HepG2 (cell line): Measurements from ENCODE around the gene FCHSD1. TPM values are rescaled to one million over a fixed set of nuclear protein-coding genes. Genes with fewer than 3 reads are reported as not detected.
A peak's percentile ranks its signal among the peaks of the same experiment; 100 is the strongest.

Experiments used
- ARID5B ChIP-seq: IDR thresholded peaks from 2 replicates; pipeline ENCODE4 v1.4.0; 2020; ENCODE audit warnings: mild to moderate bottlenecking, missing genetic modification reagents
- GABPB1 ChIP-seq: IDR thresholded peaks from 2 replicates; pipeline ENCODE4 v1.6.1; 2016; ENCODE audit warnings: mild to moderate bottlenecking, missing genetic modification reagents, moderate library complexity, missing compliant biosample characterization
- GRHL1 ChIP-seq: sonication (generic); formaldehyde crosslinking; conservative IDR thresholded peaks from 2 replicates; pipeline ENCODE4 v1.8.0; 2022; ENCODE audit warnings: missing genetic modification reagents
- HOXA3 ChIP-seq: sonication (generic); formaldehyde crosslinking; IDR thresholded peaks from 2 replicates; pipeline ENCODE4 v1.5.0; 2020; ENCODE audit warnings: missing genetic modification reagents
- KDM5B ChIP-seq: sonication (generic); formaldehyde crosslinking; IDR thresholded peaks from 2 replicates; pipeline ENCODE4 v1.4.0; 2020; ENCODE audit warnings: missing genetic modification reagents, mild to moderate bottlenecking, borderline replicate concordance
- NR2F6 ChIP-seq, 2 experiments: IDR thresholded peaks; 2 replicates each; pipeline ENCODE4 v1.6.1; 2016; ENCODE audit warnings: antibody characterized with exemption in 1 of 2, mild to moderate bottlenecking in 1 of 2
- RBFOX2 ChIP-seq: fragments of 200-400 bp; formaldehyde crosslinking; IDR thresholded peaks from 2 replicates; pipeline ENCODE4 v1.6.1; 2017; ENCODE audit warnings: low read depth, mild to moderate bottlenecking, low read length
- REXO4 ChIP-seq: sonication (generic); formaldehyde crosslinking; IDR thresholded peaks from 2 replicates; pipeline ENCODE4 v1.8.0; 2022; ENCODE audit warnings: missing genetic modification reagents, mild to moderate bottlenecking, borderline replicate concordance
- TRIM22 ChIP-seq: fragments of 450-650 bp; IDR thresholded peaks from 2 replicates; pipeline ENCODE4 v1.6.1; 2017
- ZBTB38 ChIP-seq: sonication (generic); formaldehyde crosslinking; IDR thresholded peaks from 2 replicates; pipeline ENCODE4 v1.5.1; 2020; ENCODE audit warnings: mild to moderate bottlenecking, missing genetic modification reagents
- ZFP62 ChIP-seq: sonication (generic); formaldehyde crosslinking; IDR thresholded peaks from 2 replicates; pipeline ENCODE4 v1.4.0; 2020; ENCODE audit warnings: missing genetic modification reagents
- ZNF260 ChIP-seq: sonication (generic); formaldehyde crosslinking; IDR thresholded peaks from 2 replicates; pipeline ENCODE4 v1.4.0; 2020; ENCODE audit warnings: missing genetic modification reagents, low read depth, mild to moderate bottlenecking, borderline replicate concordance
- ZNF3 ChIP-seq: IDR thresholded peaks from 2 replicates; pipeline ENCODE4 v1.7.0; 2017; ENCODE audit warnings: inconsistent platforms
- ZNF562 ChIP-seq: sonication (generic); formaldehyde crosslinking; IDR thresholded peaks from 2 replicates; pipeline ENCODE4 v1.8.0; 2022; ENCODE audit warnings: missing genetic modification reagents, borderline replicate concordance
- ZNF572 ChIP-seq: sonication (generic); formaldehyde crosslinking; IDR thresholded peaks from 2 replicates; pipeline ENCODE4 v1.5.1; 2020; ENCODE audit warnings: mild to moderate bottlenecking, missing genetic modification reagents
- ZNF574 ChIP-seq: sonication (generic); formaldehyde crosslinking; IDR thresholded peaks from 2 replicates; pipeline ENCODE4 v1.4.0; 2020; ENCODE audit warnings: missing genetic modification reagents
- ZNF792 ChIP-seq: IDR thresholded peaks from 2 replicates; pipeline ENCODE4 v1.6.1; 2016
- ZNF878 ChIP-seq: sonication (generic); formaldehyde crosslinking; IDR thresholded peaks from 2 replicates; pipeline ENCODE4 v1.8.1; 2023; ENCODE audit warnings: mild to moderate bottlenecking, missing genetic modification reagents, moderate library complexity
- ZSCAN21 ChIP-seq: sonication (generic); formaldehyde crosslinking; IDR thresholded peaks from 2 replicates; pipeline ENCODE4 v1.8.0; 2022; ENCODE audit warnings: mild to moderate bottlenecking, missing genetic modification reagents, moderate library complexity, borderline replicate concordance
- polyA plus RNA-seq, 8 experiments: library from polyadenylated mRNA; depleted of rRNA in 3 of 8; stranded (reverse) in 7 of 8; unstranded in 1 of 8; fragments of >200 nt; fragmentation: Illumina TruSeq in 4 of 8; extraction: Trizol in 4 of 8; gene quantifications; 2 replicates each; pipeline versions ENCODE4 v1.2.1 to v1.2.3, GENCODE V29; 2011 to 2016; ENCODE audit warnings: low read depth in 4 of 8, missing spikeins in 1 of 8, mixed read lengths in 1 of 8; ENCODE audit not compliant: insufficient read depth in 1 of 8
- total RNA-seq, 5 experiments: library from RNA; depleted of rRNA; stranded (reverse); fragments of >200 nt; fragmentation: Illumina TruSeq; extraction: Trizol; gene quantifications; 2 replicates each; pipeline ENCODE4 v1.2.3, GENCODE V29; 2016; ENCODE audit warnings: low read depth in 1 of 5

FCHSD1 gene
- total and polyA plus RNA-seq, 2 of the 13 experiments (the other 11 are each of a cell fraction or from before 2014, with no cell fraction given): 5.5 to 15.4 TPM

- TF ChIP-seq GRHL1 (CRISPR knock-in tag) (no peak), ZFP62 (CRISPR knock-in tag) (no peak), ZNF792 (CRISPR knock-in tag) (0 out of 2 replicates have a peak, but pooled peaks have one; percentile 44), ZSCAN21 (CRISPR knock-in tag) (no peak), ZNF260 (CRISPR knock-in tag) (no peak), RBFOX2 (peak; percentile 60), NR2F6 (IDR thresholded peaks at IDR 0.05) (no peak), NR2F6 (CRISPR knock-in tag; IDR thresholded peaks at IDR 0.05) (0 out of 2 replicates have a peak, but pooled peaks have one; percentile 5), GABPB1 (CRISPR knock-in tag) (peak; percentile 72), TRIM22 (no peak), ZNF878 (CRISPR knock-in tag) (no peak), HOXA3 (CRISPR knock-in tag) (no peak), ZNF562 (CRISPR knock-in tag) (no peak), ZNF572 (CRISPR knock-in tag) (0 out of 2 replicates have a peak, but pooled peaks have one; percentile 23), ZBTB38 (CRISPR knock-in tag) (peak; percentile 24; the same call in 1 of the 2 replicates), ARID5B (CRISPR knock-in tag) (peak; percentile 26; the same call in 1 of the 2 replicates), ZNF3 (no peak), REXO4 (CRISPR knock-in tag) (no peak), KDM5B (CRISPR knock-in tag) (peak; percentile 44; the same call in 1 of the 2 replicates), ZNF574 (CRISPR knock-in tag) (peak; percentile 43; the same call in 1 of the 2 replicates)
These were observed at the start of gene FCHSD1 (continued) for GRCh38 chr5:141650851-141651727.
